ENCODE results near the gene AOC2. TPM values are rescaled to one million over a fixed set of nuclear protein-coding genes. Genes with fewer than 3 reads are reported as not detected.

AOC2 gene
- total RNA-seq, 3 donors from 2014 or later = 0.92 to 2.1 (median 0.96) TPM

GRCh38 chr17:42845556-42845917 is 1.2 kb downstream of the AOC2 start:
- H3K9me3 ChIP-seq = no peaks in the 10 kb centered on the region
- no peak for ATAC-seq
- H3K4me1 ChIP-seq (ENCODE audit: low read depth) = no peaks in the 10 kb centered on the region
- H3K4me3 ChIP-seq = no peak overlapping the region
- H3K36me3 ChIP-seq (ENCODE audit: low read depth) = no peaks in the 10 kb centered on the region
- no peak for DNase-seq
- intact Hi-C loops (cut with DNase I, micrococcal nuclease) = no loop called here
- TF ChIP-seq, protein P1, sequence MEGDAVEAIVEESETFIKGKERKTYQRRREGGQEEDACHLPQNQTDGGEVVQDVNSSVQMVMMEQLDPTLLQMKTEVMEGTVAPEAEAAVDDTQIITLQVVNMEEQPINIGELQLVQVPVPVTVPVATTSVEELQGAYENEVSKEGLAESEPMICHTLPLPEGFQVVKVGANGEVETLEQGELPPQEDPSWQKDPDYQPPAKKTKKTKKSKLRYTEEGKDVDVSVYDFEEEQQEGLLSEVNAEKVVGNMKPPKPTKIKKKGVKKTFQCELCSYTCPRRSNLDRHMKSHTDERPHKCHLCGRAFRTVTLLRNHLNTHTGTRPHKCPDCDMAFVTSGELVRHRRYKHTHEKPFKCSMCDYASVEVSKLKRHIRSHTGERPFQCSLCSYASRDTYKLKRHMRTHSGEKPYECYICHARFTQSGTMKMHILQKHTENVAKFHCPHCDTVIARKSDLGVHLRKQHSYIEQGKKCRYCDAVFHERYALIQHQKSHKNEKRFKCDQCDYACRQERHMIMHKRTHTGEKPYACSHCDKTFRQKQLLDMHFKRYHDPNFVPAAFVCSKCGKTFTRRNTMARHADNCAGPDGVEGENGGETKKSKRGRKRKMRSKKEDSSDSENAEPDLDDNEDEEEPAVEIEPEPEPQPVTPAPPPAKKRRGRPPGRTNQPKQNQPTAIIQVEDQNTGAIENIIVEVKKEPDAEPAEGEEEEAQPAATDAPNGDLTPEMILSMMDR (IDR thresholded peaks at IDR 0.05) = no peak

- intact Hi-C loops (cut with DNase I, micrococcal nuclease) = no loop called here
- no peak for DNase-seq
- H3K4me1 ChIP-seq (ENCODE audit: low read depth) = no peaks in the 10 kb centered on the region
- TF ChIP-seq, protein P1 (IDR thresholded peaks at IDR 0.05) = no peak
- no peak for ATAC-seq
- no peak overlapping the region for H3K4me3 ChIP-seq
- no peaks in the 10 kb centered on the region for H3K9me3 ChIP-seq
- no peaks in the 10 kb centered on the region for H3K36me3 ChIP-seq (ENCODE audit: low read depth)
Observed at GRCh38 chr17:42845918-42846593, 1.7 kb downstream of the AOC2 start.

DNA sequence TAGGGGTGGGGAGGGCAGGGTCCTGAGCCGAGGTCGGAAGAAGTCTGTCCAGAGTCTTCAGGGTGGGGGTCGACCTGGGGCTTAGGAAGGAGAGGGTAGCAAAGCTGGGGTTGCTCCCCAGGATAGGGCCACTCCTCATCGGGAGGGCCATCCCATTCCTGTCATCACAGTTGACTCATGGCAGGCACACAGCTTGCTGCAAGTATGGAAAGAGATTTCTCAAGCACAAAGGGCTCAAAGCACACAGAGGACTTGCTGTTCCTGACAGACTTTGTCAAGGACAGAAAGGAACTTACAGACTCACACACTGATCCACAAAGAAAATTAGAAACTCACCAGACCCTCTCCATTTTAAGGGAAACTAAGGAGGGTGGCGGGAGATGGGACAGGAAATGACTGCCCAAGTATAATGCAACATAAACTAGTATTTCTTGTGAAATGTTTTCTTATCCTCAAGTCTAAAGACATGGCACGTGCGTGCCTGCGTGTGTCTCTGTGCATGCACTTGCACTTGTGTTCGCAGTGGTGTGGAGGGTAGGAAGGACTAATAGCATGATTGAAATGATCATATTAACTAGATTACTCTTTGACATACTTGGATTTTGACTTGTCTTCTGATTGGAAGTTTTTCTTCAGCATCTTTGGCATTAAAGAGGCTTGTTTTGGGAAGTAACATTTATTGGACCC is 2.4 kb downstream of the AOC2 start:
- Histone ChIP-seq H3K9me3 (no peaks in the 10 kb centered on the region), H3K36me3 (ENCODE audit: low read depth) (no peaks in the 10 kb centered on the region), H3K4me3 (no peak overlapping the region), H3K4me1 (ENCODE audit: low read depth) (no peaks in the 10 kb centered on the region)
- ATAC-seq = no peak
- TF ChIP-seq, protein P1 (IDR thresholded peaks at IDR 0.05) = no peak
- intact Hi-C loops (cut with DNase I, micrococcal nuclease) = no loop called here
- DNase-seq = no peak

- no peaks in the 10 kb centered on the region for H3K36me3 ChIP-seq (ENCODE audit: low read depth)
- no peak for ATAC-seq
- H3K9me3 ChIP-seq = no peaks in the 10 kb centered on the region
- intact Hi-C loops (cut with DNase I, micrococcal nuclease) = no loop called here
- no peak overlapping the region for H3K4me3 ChIP-seq
- TF ChIP-seq, protein P1 (IDR thresholded peaks at IDR 0.05) = no peak
- no peaks in the 10 kb centered on the region for H3K4me1 ChIP-seq (ENCODE audit: low read depth)
- no peak for DNase-seq
Observed at GRCh38 chr17:42848093-42848492, 3.7 kb downstream of the AOC2 start.

DNA sequence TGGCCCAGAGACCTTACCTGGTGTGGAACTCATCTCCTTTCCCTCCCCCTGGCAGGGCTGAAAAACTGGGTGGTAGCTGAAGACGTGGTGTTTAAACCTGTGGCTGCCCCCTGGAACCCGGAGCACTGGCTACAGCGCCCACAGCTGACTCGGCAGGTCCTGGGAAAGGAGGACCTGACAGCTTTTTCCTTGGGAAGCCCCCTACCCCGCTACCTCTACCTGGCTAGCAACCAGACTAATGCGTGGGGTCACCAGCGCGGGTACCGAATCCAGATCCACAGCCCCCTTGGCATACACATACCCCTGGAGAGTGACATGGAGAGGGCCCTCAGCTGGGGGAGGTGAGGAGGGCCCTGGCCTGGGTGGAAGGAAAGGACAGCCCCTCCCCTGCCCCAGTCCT is 4.7 kb downstream of the AOC2 start:
- H3K9me3 ChIP-seq = no peaks in the 10 kb centered on the region
- ATAC-seq (no peak), DNase-seq (no peak)
- no peak overlapping the region for H3K4me3 ChIP-seq
- no peaks in the 10 kb centered on the region for H3K36me3 ChIP-seq (ENCODE audit: low read depth)
- no peaks in the 10 kb centered on the region for H3K4me1 ChIP-seq (ENCODE audit: low read depth)
- TF ChIP-seq, protein P1 (IDR thresholded peaks at IDR 0.05) = no peak
- intact Hi-C loops (cut with DNase I, micrococcal nuclease) = no loop called here
